Tibial nerve (tissue), 4 donors: ENCODE data around the gene KRT222. TPM values are rescaled to one million over a fixed set of nuclear protein-coding genes. Genes with fewer than 3 reads are reported as not detected.

Source experiments
- DNase-seq, 2 donors: peaks; one replicate each; pipeline ENCODE4 v3.0.0-alpha.2; 2019; ENCODE audit warnings: low spot score in 2 of 2
- H3K27ac ChIP-seq, 4 donors: fragments of 200-600 bp; sonication (generic) in 3 of 4; one replicate each; pipeline ENCODE4 v1.5.1; 2017 to 2019; ENCODE audit warnings: mild to moderate bottlenecking in 1 of 4
- H3K27me3 ChIP-seq, 2 donors: fragments of 200-600 bp; sonication (generic) in 1 of 2; one replicate each; pipeline versions ENCODE4 v1.5.1 to v1.6.0; 2017 to 2019
- H3K36me3 ChIP-seq, 3 donors: fragments of 200-600 bp; sonication (generic); one replicate each; pipeline ENCODE4 v1.5.1; 2018 to 2019
- H3K4me1 ChIP-seq, 4 donors: fragments of 200-600 bp; sonication (generic) in 3 of 4; one replicate each; pipeline ENCODE4 v1.5.1; 2017 to 2019
- H3K4me3 ChIP-seq, 4 donors: fragments of 200-600 bp; sonication (generic) in 3 of 4; one replicate each; pipeline ENCODE4 v1.5.1; 2017 to 2019; ENCODE audit warnings: mild to moderate bottlenecking in 1 of 4, moderate library complexity in 1 of 4
- H3K9me3 ChIP-seq, 4 donors: fragments of 200-600 bp; sonication (generic) in 3 of 4; one replicate each; pipeline ENCODE4 v1.5.1; 2017 to 2019
- EP300 ChIP-seq, 2 donors: sonication (generic); formaldehyde crosslinking; IDR thresholded peaks; one replicate each; pipeline ENCODE4 v1.6.1; 2017; ENCODE audit warnings: antibody characterized with exemption in 2 of 2, mild to moderate bottlenecking in 1 of 2
- POLR2A ChIP-seq, 2 donors: fragments of 450-650 bp; IDR thresholded peaks; one replicate each; pipeline ENCODE4 v1.6.1; 2017; ENCODE audit warnings: antibody characterized with exemption in 2 of 2, mild to moderate bottlenecking in 2 of 2, moderate library complexity in 2 of 2
- WGBS, 2 donors: methylation state at CpG; one replicate each; pipeline ENCODE4 v1.1.5; 2018; 5-methylcytosine and 5-hydroxymethylcytosine counted together
- total RNA-seq, 4 donors: library from RNA; depleted of rRNA; stranded (reverse); fragments of >200 nt; gene quantifications; one replicate each; pipeline ENCODE4 v1.1.0, GENCODE V29; 2016
- TF ChIP-seq, protein P1 (sequence below), 5 experiments: fragments of 200-600 bp in 3 of 5; fragments of 450-650 bp in 2 of 5; sonication (generic) in 3 of 5; IDR thresholded peaks; one replicate each; pipeline ENCODE4 v1.5.1; 2016 to 2019; ENCODE audit warnings: antibody characterized with exemption in 5 of 5, mild to moderate bottlenecking in 3 of 5, moderate library complexity in 2 of 5

The KRT222 gene
- total RNA-seq, 4 donors from 2014 or later, result 2.7 to 17.9 (median 7.6) TPM

DNA sequence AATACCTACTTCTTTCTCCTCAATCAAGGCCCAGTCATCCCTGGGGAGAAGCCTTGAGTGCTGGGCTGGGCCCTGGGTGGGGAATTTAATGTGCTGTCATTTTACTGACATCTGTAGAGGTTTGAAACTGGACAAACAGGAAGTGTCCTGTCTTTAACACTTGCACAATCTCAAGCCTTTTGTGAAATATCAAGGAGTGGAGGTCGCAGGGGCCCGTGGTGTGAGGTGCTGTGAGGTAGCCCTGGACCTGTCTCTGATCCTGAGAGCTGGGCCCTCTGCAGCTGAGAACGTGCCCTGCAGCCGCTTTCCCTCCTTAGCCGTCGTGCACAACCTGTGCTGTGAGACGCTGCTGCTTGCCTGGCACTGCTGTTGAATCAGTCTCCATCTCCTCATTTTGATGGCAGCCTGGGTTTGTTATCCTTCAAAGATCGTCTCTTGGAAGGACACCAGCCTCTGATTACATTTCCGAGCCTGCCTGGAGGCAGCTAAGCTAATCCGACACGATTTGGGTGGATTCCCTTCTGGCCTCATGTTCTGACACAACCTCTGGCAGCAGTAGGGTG, 47.2 kb downstream of the KRT222 start:
- TF ChIP-seq POLR2A (IDR thresholded peaks at IDR 0.05) (no peak), EP300 (IDR thresholded peaks at IDR 0.05) (peak in 1 of 2 donors; percentile 25)
- TF ChIP-seq, protein P1, sequence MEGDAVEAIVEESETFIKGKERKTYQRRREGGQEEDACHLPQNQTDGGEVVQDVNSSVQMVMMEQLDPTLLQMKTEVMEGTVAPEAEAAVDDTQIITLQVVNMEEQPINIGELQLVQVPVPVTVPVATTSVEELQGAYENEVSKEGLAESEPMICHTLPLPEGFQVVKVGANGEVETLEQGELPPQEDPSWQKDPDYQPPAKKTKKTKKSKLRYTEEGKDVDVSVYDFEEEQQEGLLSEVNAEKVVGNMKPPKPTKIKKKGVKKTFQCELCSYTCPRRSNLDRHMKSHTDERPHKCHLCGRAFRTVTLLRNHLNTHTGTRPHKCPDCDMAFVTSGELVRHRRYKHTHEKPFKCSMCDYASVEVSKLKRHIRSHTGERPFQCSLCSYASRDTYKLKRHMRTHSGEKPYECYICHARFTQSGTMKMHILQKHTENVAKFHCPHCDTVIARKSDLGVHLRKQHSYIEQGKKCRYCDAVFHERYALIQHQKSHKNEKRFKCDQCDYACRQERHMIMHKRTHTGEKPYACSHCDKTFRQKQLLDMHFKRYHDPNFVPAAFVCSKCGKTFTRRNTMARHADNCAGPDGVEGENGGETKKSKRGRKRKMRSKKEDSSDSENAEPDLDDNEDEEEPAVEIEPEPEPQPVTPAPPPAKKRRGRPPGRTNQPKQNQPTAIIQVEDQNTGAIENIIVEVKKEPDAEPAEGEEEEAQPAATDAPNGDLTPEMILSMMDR (IDR thresholded peaks at IDR 0.05), result no peak
- H3K4me1 ChIP-seq, result peaks cover 0 to 48% (median 6%) of the 10 kb centered on the region in 4 donors
- DNase-seq, result peak in 1 of 2 donors; percentile 55
- no peaks in the 10 kb centered on the region for H3K9me3 ChIP-seq
- H3K27ac ChIP-seq, result peak overlapping the region in 1 of 4 donors; percentile 56
- H3K36me3 ChIP-seq, result no peaks in the 10 kb centered on the region
- 73 to 83% methylated on average over 11 of the region's 11 CpGs for WGBS, 2 donors
- H3K27me3 ChIP-seq, result no peaks in the 10 kb centered on the region
- H3K4me3 ChIP-seq, result no peak overlapping the region

DNA sequence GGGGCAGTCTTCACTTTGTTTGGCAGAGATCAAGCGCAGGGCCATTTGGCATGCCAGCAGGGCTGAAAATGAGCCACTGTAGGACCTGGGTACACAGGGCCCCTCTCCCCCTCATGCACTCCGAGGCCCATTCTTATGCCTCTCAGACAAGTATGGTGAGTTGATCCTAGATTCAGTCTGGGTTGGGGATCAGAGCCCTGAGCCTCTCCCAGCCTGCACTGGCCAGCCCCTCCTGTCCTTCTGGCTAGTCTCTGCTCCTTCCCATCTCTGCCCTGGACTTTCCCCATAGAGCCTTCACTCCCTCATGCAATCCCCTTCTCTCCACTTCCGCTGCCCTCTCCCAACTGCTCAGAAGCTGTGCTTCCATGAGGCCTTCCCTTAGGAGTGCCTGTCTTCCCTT, 48.4 kb downstream of the KRT222 start:
- Histone ChIP-seq H3K36me3 (no peaks in the 10 kb centered on the region), H3K4me3 (no peak overlapping the region), H3K27me3 (no peaks in the 10 kb centered on the region), H3K9me3 (no peaks in the 10 kb centered on the region), H3K4me1 (peaks cover 0 to 36% (median 6%) of the 10 kb centered on the region in 4 donors), H3K27ac (peak overlapping the region in 1 of 4 donors; percentile 56)
- 85 to 89% methylated on average over 3 of the region's 3 CpGs for WGBS, 2 donors
- DNase-seq, result no peak
- TF ChIP-seq POLR2A (IDR thresholded peaks at IDR 0.05) (no peak), EP300 (IDR thresholded peaks at IDR 0.05) (no peak)
- TF ChIP-seq, protein P1 (IDR thresholded peaks at IDR 0.05), result no peak

DNA sequence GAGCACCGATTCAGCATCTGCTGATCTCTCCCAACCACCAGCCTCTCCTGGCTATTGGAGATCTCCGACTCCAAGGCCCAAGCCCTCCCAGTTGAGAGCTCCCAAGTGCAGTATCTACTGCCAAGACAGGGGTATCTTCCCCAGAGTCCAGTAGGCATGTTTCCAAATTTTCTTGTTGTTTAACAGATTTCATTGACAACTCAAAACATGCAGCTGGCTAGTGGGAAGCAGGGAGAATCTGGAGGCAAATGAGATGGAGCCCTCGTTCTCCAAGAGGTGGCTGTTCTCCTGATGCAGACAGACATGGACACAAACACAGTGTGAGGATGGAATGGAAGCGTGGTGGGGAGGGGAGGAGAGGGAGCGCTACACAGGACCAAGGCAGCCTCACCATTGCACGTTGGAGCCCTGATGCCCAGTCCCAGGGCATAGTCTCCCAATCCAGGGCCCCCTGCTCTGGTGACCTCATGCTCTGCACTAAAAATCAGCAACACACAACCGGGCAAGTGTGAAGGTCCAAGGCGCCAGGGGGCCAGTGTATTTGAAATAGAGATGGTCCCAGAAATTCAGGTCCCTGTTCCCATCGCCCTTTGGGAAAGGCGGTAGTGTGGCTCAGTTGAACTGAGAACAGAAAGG, 49.0 kb downstream of the KRT222 start:
- H3K27me3 ChIP-seq, result no peaks in the 10 kb centered on the region
- whole genome bisulfite sequencing, 2 donors, result 71 to 73% methylated on average over 10 of the region's 10 CpGs
- H3K4me3 ChIP-seq, result no peak overlapping the region
- peaks cover 0 to 30% (median 6%) of the 10 kb centered on the region in 4 donors for H3K4me1 ChIP-seq
- H3K27ac ChIP-seq, result no peak overlapping the region
- TF ChIP-seq, protein P1 (IDR thresholded peaks at IDR 0.05), result peak in 1 of 5 experiments; percentile 1
- TF ChIP-seq EP300 (IDR thresholded peaks at IDR 0.05), result no peak
- TF ChIP-seq POLR2A (IDR thresholded peaks at IDR 0.05), result no peak
- no peaks in the 10 kb centered on the region for H3K9me3 ChIP-seq
- no peak for DNase-seq
- no peaks in the 10 kb centered on the region for H3K36me3 ChIP-seq

DNA sequence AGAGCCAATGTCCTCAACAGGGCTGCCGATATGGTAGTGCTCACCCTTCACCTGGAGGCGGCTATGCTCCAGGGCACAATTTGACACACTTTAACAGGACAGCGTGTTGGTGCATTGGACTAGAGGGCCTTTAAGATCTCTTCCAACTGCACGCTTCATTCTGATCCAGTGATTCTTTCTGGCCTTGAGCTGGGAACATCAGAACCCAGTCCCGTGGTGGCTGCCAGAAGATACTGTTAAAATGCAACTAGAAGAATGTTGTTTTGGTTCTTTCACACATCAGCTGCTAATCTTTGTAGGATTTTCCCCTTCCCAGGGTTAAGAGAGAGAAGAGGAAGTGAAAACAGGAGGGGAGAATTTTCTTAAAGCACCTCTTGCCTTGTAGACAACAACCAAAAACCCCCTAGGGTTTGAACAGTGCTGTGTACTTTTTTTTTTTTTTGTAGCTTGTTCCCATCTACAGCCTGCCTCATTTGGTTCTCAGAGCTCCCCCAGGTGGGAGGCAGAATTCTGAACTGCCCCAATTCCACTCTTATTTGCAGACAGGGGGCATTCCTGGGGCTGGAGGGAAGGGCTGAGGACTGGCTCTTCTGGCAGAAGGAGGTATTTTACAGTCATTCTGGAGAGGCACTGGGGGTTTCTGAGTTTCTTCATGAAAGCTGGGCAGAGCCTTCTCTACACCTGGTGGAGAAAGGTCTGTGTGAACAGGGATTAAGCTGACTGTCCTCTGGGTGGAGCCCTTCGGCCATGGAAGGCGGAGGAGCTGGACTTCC, 49.7 kb downstream of the KRT222 start:
- H3K4me3 ChIP-seq, result no peak overlapping the region
- TF ChIP-seq EP300 (IDR thresholded peaks at IDR 0.05), result no peak
- TF ChIP-seq, protein P1 (IDR thresholded peaks at IDR 0.05), result peak; percentile 16 to 66 (median 25)
- no peak for TF ChIP-seq POLR2A (IDR thresholded peaks at IDR 0.05)
- no peak overlapping the region for H3K27ac ChIP-seq
- H3K36me3 ChIP-seq, result no peaks in the 10 kb centered on the region
- no peaks in the 10 kb centered on the region for H3K27me3 ChIP-seq
- no peaks in the 10 kb centered on the region for H3K9me3 ChIP-seq
- DNase-seq, result no peak
- WGBS, 2 donors, result 52 to 68% methylated on average over 7 of the region's 7 CpGs
- peaks cover 0 to 22% (median 6%) of the 10 kb centered on the region in 4 donors for H3K4me1 ChIP-seq
